Lung (tissue), 12 donors: ENCODE data around the gene FCAR. TPM values are rescaled to one million over a fixed set of nuclear protein-coding genes. Genes with fewer than 3 reads are reported as not detected.

ENCODE experiments used
- ATAC-seq: fragments of 200-7000 bp; cut with Tn5 transposase; one replicate; pipeline ENCODE4 v1.9.1; 2020; ENCODE audit warnings: moderate number of reproducible peaks; ENCODE audit not compliant: insufficient read depth, low FRiP score
- DNase-seq, 3 donors: peaks; one replicate each; pipeline ENCODE4 v3.0.0-alpha.2; 2013 to 2017
- H3K27ac ChIP-seq, 2 donors: one replicate each; pipeline ENCODE4 v1.5.1; 2013; ENCODE audit warnings: mild to moderate bottlenecking in 2 of 2, moderate library complexity in 2 of 2, control low read depth in 1 of 2, inconsistent platforms in 1 of 2, low read depth in 1 of 2, low read length in 1 of 2
- H3K27me3 ChIP-seq, 3 donors: one replicate each; pipeline ENCODE4 v1.5.1; 2013; ENCODE audit warnings: low read length in 2 of 3; ENCODE audit not compliant: control insufficient read depth in 3 of 3, insufficient read depth in 3 of 3
- H3K36me3 ChIP-seq, 4 donors: one replicate each; pipeline ENCODE4 v1.5.1; 2013; ENCODE audit warnings: low read length in 4 of 4, mild to moderate bottlenecking in 1 of 4, moderate library complexity in 1 of 4; ENCODE audit not compliant: control insufficient read depth in 4 of 4, insufficient read depth in 4 of 4
- H3K4me1 ChIP-seq, 5 donors: one replicate each; pipeline ENCODE4 v1.5.1; 2013; ENCODE audit warnings: low read length in 5 of 5, mild to moderate bottlenecking in 2 of 5, moderate library complexity in 1 of 5; ENCODE audit not compliant: control insufficient read depth in 5 of 5, insufficient read depth in 5 of 5
- H3K4me3 ChIP-seq: one replicate; pipeline ENCODE4 v1.5.1; 2013; ENCODE audit warnings: mild to moderate bottlenecking, control low read depth, moderate library complexity
- H3K9ac ChIP-seq, 2 donors: one replicate each; pipeline ENCODE4 v1.5.1; 2013; ENCODE audit warnings: low read length in 2 of 2, control low read depth in 1 of 2; ENCODE audit not compliant: insufficient read depth in 1 of 2
- H3K9me3 ChIP-seq, 4 donors: one replicate each; pipeline ENCODE4 v1.5.1; 2013; ENCODE audit warnings: low read length in 3 of 4, mild to moderate bottlenecking in 1 of 4, moderate library complexity in 1 of 4; ENCODE audit not compliant: control insufficient read depth in 4 of 4, insufficient read depth in 3 of 4
- CTCF ChIP-seq: IDR thresholded peaks from 2 replicates; pipeline ENCODE4 v1.5.1; 2012; ENCODE audit warnings: mild to moderate bottlenecking; ENCODE audit errors: control extremely low read depth, extremely low read depth
- WGBS, 2 donors: extraction: QIAGEN DNeasy Blood & Tissue Kit; methylation state at CpG; one replicate each; pipeline ENCODE4 v1.1.7; 2013; 5-methylcytosine and 5-hydroxymethylcytosine counted together
- polyA plus RNA-seq, 2 donors: library from polyadenylated mRNA; stranded (reverse); fragments of 200-250 nt; gene quantifications; one replicate each; pipeline ENCODE4 v1.2.1, GENCODE V29; 2013
- total RNA-seq, 2 donors: library from RNA; depleted of rRNA in 1 of 2; stranded (reverse); fragments of >200 nt in 1 of 2; gene quantifications; one replicate each; pipeline ENCODE4 v1.2.1, GENCODE V29; 2014 to 2021
- donor health status: control.
- donor health status: control.
- donor health status: Bipolar disorder and iron deficiency.
- donor health status: healthy.
- donor health status: DM: yes; HTN: yes; CAD: no.

The FCAR gene
- total and polyA plus RNA-seq, 4 donors: 0.35 to 57.5 (median 12.0) TPM

- no peak overlapping the region for H3K9ac ChIP-seq
- H3K27me3 ChIP-seq: peaks cover 0 to 2% (median 0%) of the 10 kb centered on the region in 3 donors
- no peak for TF ChIP-seq CTCF
- no peak for ATAC-seq
- H3K4me3 ChIP-seq: no peak overlapping the region
- no peak for DNase-seq
- peaks cover 0 to 4% (median under 1%) of the 10 kb centered on the region in 4 donors for H3K9me3 ChIP-seq
- H3K27ac ChIP-seq: no peak overlapping the region
- H3K36me3 ChIP-seq: no peaks in the 10 kb centered on the region
- 28 to 40% methylated on average over 3 of the region's 3 CpGs for WGBS, 2 donors
- no peaks in the 10 kb centered on the region for H3K4me1 ChIP-seq
Observed at GRCh38 chr19:54871696-54872095, 2.3 kb upstream of the FCAR start.

GRCh38 chr19:54875506-54875905, 1.5 kb downstream of the FCAR start:
- Histone ChIP-seq H3K9me3 (peaks cover 0 to 2% (median 0%) of the 10 kb centered on the region in 4 donors), H3K9ac (no peak overlapping the region), H3K4me1 (no peaks in the 10 kb centered on the region), H3K4me3 (no peak overlapping the region), H3K27ac (no peak overlapping the region), H3K36me3 (no peaks in the 10 kb centered on the region), H3K27me3 (peaks cover 0 to 1% (median 0%) of the 10 kb centered on the region in 3 donors)
- no peak for TF ChIP-seq CTCF
- ATAC-seq: no peak
- peak in 1 of 3 donors; percentile 3 for DNase-seq
- WGBS, 2 donors: 23 to 44% methylated on average over 2 of the region's 2 CpGs

- no peak for ATAC-seq
- WGBS, 2 donors: 53 to 60% methylated on average over 3 of the region's 3 CpGs
- TF ChIP-seq CTCF: no peak
Observed at GRCh38 chr19:54877471-54877870, 3.4 kb downstream of the FCAR start.

GRCh38 chr19:54881884-54882283, 7.8 kb downstream of the FCAR start:
- no peak overlapping the region for H3K4me3 ChIP-seq
- DNase-seq: no peak
- TF ChIP-seq CTCF: no peak

More at GRCh38 chr19:54877471-54877870, 3.4 kb downstream of the FCAR start:
- H3K9me3 ChIP-seq: peaks cover 0 to 2% (median 1%) of the 10 kb centered on the region in 4 donors
- H3K27ac ChIP-seq: no peak overlapping the region
- H3K27me3 ChIP-seq: no peaks in the 10 kb centered on the region
- no peak for DNase-seq
- H3K4me3 ChIP-seq: no peak overlapping the region
- H3K4me1 ChIP-seq: no peaks in the 10 kb centered on the region
- no peak overlapping the region for H3K9ac ChIP-seq
- H3K36me3 ChIP-seq: no peaks in the 10 kb centered on the region

More at GRCh38 chr19:54881884-54882283, 7.8 kb downstream of the FCAR start:
- WGBS, 2 donors: 62 to 80% methylated on average over 6 of the region's 6 CpGs
- H3K27ac ChIP-seq: no peak overlapping the region
- no peak overlapping the region for H3K9ac ChIP-seq
- H3K36me3 ChIP-seq: no peaks in the 10 kb centered on the region
- H3K27me3 ChIP-seq: no peaks in the 10 kb centered on the region
- H3K4me1 ChIP-seq: no peaks in the 10 kb centered on the region
- ATAC-seq: no peak
- peaks cover 0 to 2% (median 0%) of the 10 kb centered on the region in 4 donors for H3K9me3 ChIP-seq
